ENCODE measurements around the gene ZNF385D. TPM values are rescaled to one million over a fixed set of nuclear protein-coding genes. Genes with fewer than 3 reads are reported as not detected.

Gene ZNF385D
- total RNA-seq, 1 experiment from 2014 or later = not detected

GRCh38 chr3:21398461-21398860 is 352.5 kb downstream of the ZNF385D start:
- BruUV-seq (replicated peaks) = no TSS peak
- Mint-ChIP-seq H3K27me3 (ENCODE audit: insufficient read depth, unreplicated experiment) (no peaks in the 10 kb centered on the region), H3K9me3 (ENCODE audit: unreplicated experiment) (no peaks in the 10 kb centered on the region), H3K4me1 (ENCODE audit: low read depth, unreplicated experiment) (no peaks in the 10 kb centered on the region), H3K4me3 (ENCODE audit: unreplicated experiment) (no peak overlapping the region), H3K36me3 (ENCODE audit: insufficient read depth, unreplicated experiment) (no peaks in the 10 kb centered on the region), H3K27ac (ENCODE audit: unreplicated experiment) (no peak overlapping the region)
- H3K9me3 ChIP-seq = no peaks in the 10 kb centered on the region
- TF ChIP-seq CTCF (IDR thresholded peaks at IDR 0.05; ENCODE audit: insufficient read depth in 1 of 2, low read depth in 1 of 2, low read length in 1 of 2, severe bottlenecking in 1 of 2, unreplicated experiment in 1 of 2) = no peak
- no peaks in the 10 kb centered on the region for H3K4me1 ChIP-seq
- no peak for DNase-seq
- H3K36me3 ChIP-seq (ENCODE audit: control insufficient read depth, insufficient read depth, low read length) = no peaks in the 10 kb centered on the region
- ChIA-PET POLR2A (no interaction called here), CTCF (no interaction called here)
- H3K4me3 ChIP-seq (ENCODE audit: low read depth, low read length) = no peak overlapping the region
- no peaks in the 10 kb centered on the region for H3K27me3 ChIP-seq (replicated peaks; ENCODE audit: control insufficient read depth, insufficient read depth, low read length)
- intact Hi-C loops (cut with micrococcal nuclease; ENCODE audit: unreplicated experiment) = no loop called here

GRCh38 chr3:21393683-21394311 is 357.2 kb downstream of the ZNF385D start:
- no peaks in the 10 kb centered on the region for H3K36me3 ChIP-seq (ENCODE audit: control insufficient read depth, insufficient read depth, low read length)
- Mint-ChIP-seq H3K9me3 (ENCODE audit: unreplicated experiment) (no peaks in the 10 kb centered on the region), H3K4me1 (ENCODE audit: low read depth, unreplicated experiment) (no peaks in the 10 kb centered on the region), H3K27ac (ENCODE audit: unreplicated experiment) (no peak overlapping the region), H3K4me3 (ENCODE audit: unreplicated experiment) (no peak overlapping the region), H3K36me3 (ENCODE audit: insufficient read depth, unreplicated experiment) (no peaks in the 10 kb centered on the region), H3K27me3 (ENCODE audit: insufficient read depth, unreplicated experiment) (no peaks in the 10 kb centered on the region)
- no peak for TF ChIP-seq CTCF (IDR thresholded peaks at IDR 0.05; ENCODE audit: insufficient read depth in 1 of 2, low read depth in 1 of 2, low read length in 1 of 2, severe bottlenecking in 1 of 2, unreplicated experiment in 1 of 2)
- H3K9me3 ChIP-seq = no peaks in the 10 kb centered on the region
- BruUV-seq (replicated peaks) = no TSS peak
- 0 out of 2 replicates have a peak, but pooled peaks cover 9% of the 10 kb centered on the region for H3K4me1 ChIP-seq
- no peak overlapping the region for H3K4me3 ChIP-seq (ENCODE audit: low read depth, low read length)
- DNase-seq = no peak
- CTCF ChIA-PET = no interaction called here
- POLR2A ChIA-PET = no interaction called here
- intact Hi-C loops (cut with micrococcal nuclease; ENCODE audit: unreplicated experiment) = no loop called here
- no peaks in the 10 kb centered on the region for H3K27me3 ChIP-seq (replicated peaks; ENCODE audit: control insufficient read depth, insufficient read depth, low read length)

GRCh38 chr3:21392526-21392925 is 358.5 kb downstream of the ZNF385D start:
- H3K4me1 Mint-ChIP-seq (ENCODE audit: low read depth, unreplicated experiment) = no peaks in the 10 kb centered on the region
- CTCF ChIA-PET = no interaction called here

More at GRCh38 chr3:21392526-21392925, 358.5 kb downstream of the ZNF385D start:
- H3K36me3 Mint-ChIP-seq (ENCODE audit: insufficient read depth, unreplicated experiment) = no peaks in the 10 kb centered on the region
- 0 out of 2 replicates have a peak, but pooled peaks cover 9% of the 10 kb centered on the region for H3K4me1 ChIP-seq
- BruUV-seq (replicated peaks) = no TSS peak
- no peak for DNase-seq
- no peak overlapping the region for H3K4me3 ChIP-seq (ENCODE audit: low read depth, low read length)
- H3K27me3 ChIP-seq (replicated peaks; ENCODE audit: control insufficient read depth, insufficient read depth, low read length) = no peaks in the 10 kb centered on the region
- no peaks in the 10 kb centered on the region for H3K9me3 ChIP-seq
- H3K27ac Mint-ChIP-seq (ENCODE audit: unreplicated experiment) = no peak overlapping the region
- no peaks in the 10 kb centered on the region for H3K36me3 ChIP-seq (ENCODE audit: control insufficient read depth, insufficient read depth, low read length)
- POLR2A ChIA-PET = no interaction called here
- H3K4me3 Mint-ChIP-seq (ENCODE audit: unreplicated experiment) = no peak overlapping the region
- H3K27me3 Mint-ChIP-seq (ENCODE audit: insufficient read depth, unreplicated experiment) = no peaks in the 10 kb centered on the region
- no peaks in the 10 kb centered on the region for H3K9me3 Mint-ChIP-seq (ENCODE audit: unreplicated experiment)
- intact Hi-C loops (cut with micrococcal nuclease; ENCODE audit: unreplicated experiment) = no loop called here
- TF ChIP-seq CTCF (IDR thresholded peaks at IDR 0.05; ENCODE audit: insufficient read depth in 1 of 2, low read depth in 1 of 2, low read length in 1 of 2, severe bottlenecking in 1 of 2, unreplicated experiment in 1 of 2) = no peak

Data from Caco-2 (cell line).